Natural killer cell (primary cell): ENCODE measurements around the gene TTLL12. TPM values are rescaled to one million over a fixed set of nuclear protein-coding genes. Genes with fewer than 3 reads are reported as not detected.

Source experiments
- ATAC-seq, 3 donors: fragments of 150-1000 bp in 2 of 3; fragments of 200-7000 bp in 1 of 3; cut with Tn5 transposase; 1 replicate in 1 of 3; 2 replicates in 2 of 3; pipeline ENCODE4 v1.10.0; 2021; ENCODE audit warnings: mild to moderate bottlenecking in 2 of 3, moderate library complexity in 2 of 3
- DNase-seq, 2 donors: peaks; one replicate each; pipeline versions ENCODE4 v3.0.0 to v3.0.0-alpha.2; 2013 to 2021; ENCODE audit warnings: mixed read lengths in 1 of 2
- H3K27ac ChIP-seq: one replicate; pipeline ENCODE4 v1.5.1; 2013; ENCODE audit warnings: mild to moderate bottlenecking, low read length
- H3K27me3 ChIP-seq: one replicate; pipeline ENCODE4 v1.6.1; 2013; ENCODE audit warnings: low read length; ENCODE audit not compliant: control insufficient read depth, insufficient read depth
- H3K36me3 ChIP-seq: one replicate; pipeline ENCODE4 v1.6.1; 2013; ENCODE audit warnings: low read length; ENCODE audit not compliant: control insufficient read depth, insufficient read depth
- H3K4me1 ChIP-seq: one replicate; pipeline ENCODE4 v1.6.1; 2013; ENCODE audit warnings: low read length; ENCODE audit not compliant: control insufficient read depth, insufficient read depth
- H3K4me3 ChIP-seq: one replicate; pipeline ENCODE4 v1.5.1; 2013; ENCODE audit warnings: low read length
- H3K9me3 ChIP-seq: one replicate; pipeline ENCODE4 v1.6.1; 2013; ENCODE audit warnings: low read length; ENCODE audit not compliant: control insufficient read depth, insufficient read depth
- H3K27ac Mint-ChIP-seq, 2 donors: one replicate each; pipeline ENCODE4 v1.8.0; 2022; ENCODE audit warnings: mild to moderate bottlenecking in 2 of 2, mixed read lengths in 2 of 2, moderate library complexity in 1 of 2
- H3K27me3 Mint-ChIP-seq, 2 donors: one replicate each; pipeline ENCODE4 v1.8.0; 2022; ENCODE audit warnings: low read depth in 2 of 2, mixed read lengths in 2 of 2
- H3K36me3 Mint-ChIP-seq: one replicate; pipeline ENCODE4 v1.8.0; 2022; ENCODE audit warnings: mixed read lengths
- H3K4me1 Mint-ChIP-seq, 2 donors: one replicate each; pipeline ENCODE4 v1.8.0; 2022; ENCODE audit warnings: mixed read lengths in 2 of 2
- H3K4me3 Mint-ChIP-seq: one replicate; pipeline ENCODE4 v1.8.0; 2022; ENCODE audit warnings: mild to moderate bottlenecking, moderate library complexity, mixed read lengths
- H3K9me3 Mint-ChIP-seq, 2 donors: one replicate each; pipeline ENCODE4 v1.8.0; 2022; ENCODE audit warnings: mixed read lengths in 2 of 2
- CTCF ChIP-seq: fragments of 200-600 bp; IDR thresholded peaks from one replicate; pipeline ENCODE4 v1.8.0; 2022; ENCODE audit warnings: antibody characterized with exemption
- WGBS: methylation state at CpG from one replicate; pipeline ENCODE4 v1.1.7; 2013; ENCODE audit warnings: missing lambda C conversion rate; ENCODE audit not compliant: insufficient coverage; 5-methylcytosine and 5-hydroxymethylcytosine counted together
- intact Hi-C: fragments of 100-400 bp; cut with micrococcal nuclease; formaldehyde crosslinking; loops from one replicate; pipeline ENCODE4 v1.14.2; 2022
- total RNA-seq, 4 donors: library from RNA; stranded (reverse); fragments of 120-200 nt in 1 of 4; gene quantifications; one replicate each; pipeline versions ENCODE4 v1.2.3 to v1.2.4, GENCODE V29; 2013 to 2022

TTLL12 gene
- total RNA-seq, 3 donors from 2014 or later (not counting 1 experiment from before 2014, with no cell fraction given), result 9.3 to 15.5 (median 13.7) TPM

DNA sequence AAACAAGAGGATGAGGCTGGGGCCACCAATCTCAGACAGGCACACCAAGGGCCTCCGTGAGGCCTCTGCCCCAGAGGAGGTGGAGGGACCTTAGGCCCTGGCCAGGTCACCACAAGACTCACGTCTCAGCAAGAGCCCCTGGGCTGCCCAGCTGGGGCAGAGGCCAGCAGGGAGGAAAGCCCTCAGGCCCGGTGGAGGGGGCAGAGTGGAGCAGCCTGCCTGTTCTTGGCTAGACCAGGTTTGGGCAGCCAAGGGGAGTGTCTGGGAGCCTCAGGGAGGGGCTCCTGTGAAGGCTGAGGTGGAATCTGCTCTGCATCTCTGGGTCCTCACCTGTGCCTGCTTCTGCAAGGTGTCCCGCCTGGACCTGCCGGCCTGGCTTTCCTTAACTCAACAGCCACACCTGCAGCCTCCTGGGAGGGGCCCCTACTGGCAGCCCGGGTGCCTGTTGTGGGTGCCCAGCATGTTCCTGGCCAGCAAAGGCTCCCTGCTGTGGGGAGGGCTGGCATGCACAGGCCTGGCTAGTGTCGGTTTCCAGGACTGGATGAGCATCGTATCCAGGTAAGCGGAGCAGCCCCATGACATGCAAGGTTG lies 11.9 kb downstream of the TTLL12 start:
- Histone ChIP-seq H3K9me3 (no peaks in the 10 kb centered on the region), H3K27me3 (no peaks in the 10 kb centered on the region), H3K4me3 (no peak overlapping the region), H3K4me1 (peaks cover 18% of the 10 kb centered on the region), H3K27ac (no peak overlapping the region), H3K36me3 (peaks cover 27% of the 10 kb centered on the region)
- H3K27ac Mint-ChIP-seq, result no peak overlapping the region
- no peak for TF ChIP-seq CTCF
- intact Hi-C loops, result no loop called here
- DNase-seq, result no peak
- ATAC-seq, result no peak
- H3K4me1 Mint-ChIP-seq, result peaks cover 11 to 14% of the 10 kb centered on the region in 2 donors
- no peaks in the 10 kb centered on the region for H3K27me3 Mint-ChIP-seq
- H3K9me3 Mint-ChIP-seq, result no peaks in the 10 kb centered on the region
- 97% methylated on average over 9 of the region's 9 CpGs for WGBS
- H3K4me3 Mint-ChIP-seq, result no peak overlapping the region
- H3K36me3 Mint-ChIP-seq, result no peaks in the 10 kb centered on the region

DNA sequence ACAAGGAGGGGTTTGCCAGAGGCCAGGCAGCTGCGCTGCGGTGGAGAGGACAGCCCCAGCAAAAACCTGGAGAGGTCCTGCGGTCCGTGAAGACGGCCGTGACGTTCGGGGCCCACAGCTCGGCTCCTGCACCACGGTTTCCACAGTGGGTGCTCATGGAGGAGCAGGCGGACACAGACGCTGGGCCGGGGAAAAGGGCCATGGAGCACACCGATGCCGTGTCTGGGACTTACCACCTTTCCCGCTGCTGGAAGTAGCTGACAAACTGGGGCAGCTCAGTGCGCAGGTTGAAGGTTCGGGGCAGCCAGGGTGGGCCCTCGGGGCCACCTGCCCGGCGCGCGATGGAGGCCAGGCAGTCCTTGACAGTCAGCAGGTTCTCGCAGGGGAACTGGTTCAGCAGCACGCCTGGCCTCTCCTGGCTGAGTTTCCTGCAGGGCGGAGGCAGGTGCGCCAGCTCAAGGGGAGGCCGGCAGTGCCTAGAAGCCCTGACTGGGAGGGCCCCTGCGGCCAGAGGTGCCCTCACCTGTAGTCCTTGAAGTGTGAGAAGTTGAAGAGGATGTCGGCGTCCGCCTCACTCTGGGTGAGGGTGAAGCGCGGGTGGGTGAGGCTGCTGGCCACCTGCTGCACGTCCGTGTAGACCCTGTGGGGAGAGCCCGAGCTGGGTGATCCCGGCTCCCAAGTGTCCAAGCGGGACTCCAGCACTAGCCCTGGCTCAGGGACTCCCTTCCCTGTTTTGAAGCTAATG lies 12.8 kb downstream of the TTLL12 start:
- intact Hi-C loops, result no loop called here
- no peak overlapping the region for H3K27ac ChIP-seq
- H3K9me3 ChIP-seq, result no peaks in the 10 kb centered on the region
- Mint-ChIP-seq H3K9me3 (no peaks in the 10 kb centered on the region), H3K4me1 (peaks cover 11 to 14% of the 10 kb centered on the region in 2 donors), H3K27ac (no peak overlapping the region), H3K4me3 (no peak overlapping the region), H3K36me3 (no peaks in the 10 kb centered on the region), H3K27me3 (no peaks in the 10 kb centered on the region)
- no peak overlapping the region for H3K4me3 ChIP-seq
- ATAC-seq (no peak), DNase-seq (no peak)
- peaks cover 21% of the 10 kb centered on the region for H3K36me3 ChIP-seq
- WGBS, result 97% methylated on average over 39 of the region's 39 CpGs
- no peak for TF ChIP-seq CTCF
- H3K27me3 ChIP-seq, result no peaks in the 10 kb centered on the region
- peaks cover 19% of the 10 kb centered on the region for H3K4me1 ChIP-seq

DNA sequence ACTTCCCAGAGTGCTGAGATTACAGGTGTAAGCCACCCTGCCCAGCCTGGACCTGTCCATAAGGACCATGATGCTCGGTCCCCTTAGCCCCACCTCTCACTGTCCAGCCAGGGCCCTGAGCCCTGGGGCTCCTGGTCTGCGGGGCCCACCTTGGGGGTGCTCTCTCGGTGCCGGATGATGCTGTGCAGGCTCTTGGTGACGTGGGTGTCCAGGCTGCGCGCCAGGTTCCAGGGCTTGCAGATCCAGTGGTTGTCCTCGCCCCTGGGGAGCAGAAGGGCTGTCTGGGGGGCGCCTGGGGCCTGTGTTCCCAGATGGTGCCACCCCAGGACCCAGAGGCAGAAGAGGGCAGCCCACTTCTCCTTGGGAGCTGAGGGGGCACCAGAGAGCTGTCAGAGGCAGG lies 13.4 kb downstream of the TTLL12 start:
- H3K4me3 Mint-ChIP-seq, result no peak overlapping the region
- no peaks in the 10 kb centered on the region for H3K9me3 Mint-ChIP-seq
- ATAC-seq (no peak), DNase-seq (no peak)
- no peaks in the 10 kb centered on the region for H3K36me3 Mint-ChIP-seq
- peaks cover 11 to 14% of the 10 kb centered on the region in 2 donors for H3K4me1 Mint-ChIP-seq
- no peaks in the 10 kb centered on the region for H3K9me3 ChIP-seq
- 95% methylated on average over 9 of the region's 9 CpGs for WGBS
- H3K4me3 ChIP-seq, result no peak overlapping the region
- peaks cover 19% of the 10 kb centered on the region for H3K36me3 ChIP-seq
- H3K27me3 ChIP-seq, result no peaks in the 10 kb centered on the region
- H3K4me1 ChIP-seq, result peaks cover 22% of the 10 kb centered on the region
- no peak overlapping the region for H3K27ac ChIP-seq
- no peak for TF ChIP-seq CTCF
- H3K27me3 Mint-ChIP-seq, result no peaks in the 10 kb centered on the region
- intact Hi-C loops, result no loop called here
- no peak overlapping the region for H3K27ac Mint-ChIP-seq
